HepG2 (cell line): ENCODE measurements around the gene SLC4A7. TPM values are rescaled to one million over a fixed set of nuclear protein-coding genes. Genes with fewer than 3 reads are reported as not detected.

Experiments
- ARNTL ChIP-seq: sonication (generic); formaldehyde crosslinking; IDR thresholded peaks from 2 replicates; pipeline ENCODE4 v1.4.0; 2020; ENCODE audit warnings: mild to moderate bottlenecking, missing genetic modification reagents
- ATF1 ChIP-seq: IDR thresholded peaks from 2 replicates; pipeline ENCODE4 v1.6.1; 2016; ENCODE audit warnings: mild to moderate bottlenecking, control low read depth
- E2F5 ChIP-seq: sonication (generic); formaldehyde crosslinking; conservative IDR thresholded peaks from 2 replicates; pipeline ENCODE4 v1.4.0; 2020; ENCODE audit warnings: missing genetic modification reagents
- ETV5 ChIP-seq: IDR thresholded peaks from 2 replicates; pipeline ENCODE4 v1.6.1; 2018; ENCODE audit warnings: missing biosample characterization, missing genetic modification reagents, inconsistent platforms, borderline replicate concordance
- FOXK2 ChIP-seq: fragments of 450-650 bp; IDR thresholded peaks from 2 replicates; pipeline ENCODE4 v1.6.1; 2016
- GZF1 ChIP-seq: sonication (generic); formaldehyde crosslinking; IDR thresholded peaks from 2 replicates; pipeline ENCODE4 v1.5.1; 2020; ENCODE audit warnings: mild to moderate bottlenecking, missing genetic modification reagents
- KLF11 ChIP-seq: IDR thresholded peaks from 2 replicates; pipeline ENCODE4 v1.6.1; 2016; ENCODE audit warnings: missing compliant biosample characterization
- MYNN ChIP-seq: sonication (generic); formaldehyde crosslinking; IDR thresholded peaks from 2 replicates; pipeline ENCODE4 v1.4.0; 2020; ENCODE audit warnings: mild to moderate bottlenecking, low read depth, missing genetic modification reagents
- MYPOP ChIP-seq: sonication (generic); formaldehyde crosslinking; IDR thresholded peaks from 2 replicates; pipeline ENCODE4 v1.8.1; 2023; ENCODE audit warnings: mild to moderate bottlenecking, moderate library complexity, missing genetic modification reagents
- NKX3-1 ChIP-seq: sonication (generic); formaldehyde crosslinking; IDR thresholded peaks from 2 replicates; pipeline ENCODE4 v1.5.0; 2020; ENCODE audit warnings: missing genetic modification reagents
- NRL ChIP-seq: sonication (generic); formaldehyde crosslinking; IDR thresholded peaks from 2 replicates; pipeline ENCODE4 v1.5.0; 2020; ENCODE audit warnings: missing genetic modification reagents, mild to moderate bottlenecking, moderate library complexity, borderline replicate concordance
- ONECUT2 ChIP-seq: sonication (generic); formaldehyde crosslinking; IDR thresholded peaks from 2 replicates; pipeline ENCODE4 v1.4.0; 2020; ENCODE audit warnings: missing genetic modification reagents
- RBFOX2 ChIP-seq: fragments of 200-400 bp; formaldehyde crosslinking; IDR thresholded peaks from 2 replicates; pipeline ENCODE4 v1.6.1; 2017; ENCODE audit warnings: low read depth, mild to moderate bottlenecking, low read length
- RXRA ChIP-seq: sonication (generic); formaldehyde crosslinking; IDR thresholded peaks from 2 replicates; pipeline ENCODE4 v1.5.1; 2020; ENCODE audit warnings: missing genetic modification reagents
- TBX3 ChIP-seq: fragments of 450-650 bp; IDR thresholded peaks from 2 replicates; pipeline ENCODE4 v1.6.1; 2017; ENCODE audit warnings: antibody characterized with exemption, mild to moderate bottlenecking, inconsistent platforms, borderline replicate concordance
- ZNF512B ChIP-seq: sonication (generic); formaldehyde crosslinking; IDR thresholded peaks from 2 replicates; pipeline ENCODE4 v1.5.1; 2020; ENCODE audit warnings: missing genetic modification reagents, mild to moderate bottlenecking, borderline replicate concordance
- ZNF776 ChIP-seq: sonication (generic); formaldehyde crosslinking; IDR thresholded peaks from 2 replicates; pipeline ENCODE4 v1.4.0; 2020; ENCODE audit warnings: mild to moderate bottlenecking, missing genetic modification reagents
- polyA plus RNA-seq, 8 experiments: library from polyadenylated mRNA; depleted of rRNA in 3 of 8; stranded (reverse) in 7 of 8; unstranded in 1 of 8; fragments of >200 nt; fragmentation: Illumina TruSeq in 4 of 8; extraction: Trizol in 4 of 8; gene quantifications; 2 replicates each; pipeline versions ENCODE4 v1.2.1 to v1.2.3, GENCODE V29; 2011 to 2016; ENCODE audit warnings: low read depth in 4 of 8, missing spikeins in 1 of 8, mixed read lengths in 1 of 8; ENCODE audit not compliant: insufficient read depth in 1 of 8
- total RNA-seq, 5 experiments: library from RNA; depleted of rRNA; stranded (reverse); fragments of >200 nt; fragmentation: Illumina TruSeq; extraction: Trizol; gene quantifications; 2 replicates each; pipeline ENCODE4 v1.2.3, GENCODE V29; 2016; ENCODE audit warnings: low read depth in 1 of 5
- TF ChIP-seq, protein P1 (sequence below): sonication (generic); formaldehyde crosslinking; IDR thresholded peaks from 2 replicates; pipeline ENCODE4 v1.8.0; 2023; ENCODE audit warnings: mild to moderate bottlenecking, missing genetic modification reagents
- TF ChIP-seq, protein P2 (sequence below): sonication (generic); formaldehyde crosslinking; IDR thresholded peaks from 2 replicates; pipeline ENCODE4 v1.4.0; 2020; ENCODE audit warnings: missing genetic modification reagents, mild to moderate bottlenecking, borderline replicate concordance
- TF ChIP-seq, protein P3 (sequence below): sonication (generic); formaldehyde crosslinking; IDR thresholded peaks from 2 replicates; pipeline ENCODE4 v1.8.1; 2023; ENCODE audit warnings: missing genetic modification reagents, mild to moderate bottlenecking, borderline replicate concordance

Gene SLC4A7
- total and polyA plus RNA-seq, 2 of the 13 experiments (the other 11 are each of a cell fraction or from before 2014, with no cell fraction given), result 16.4 to 43.8 TPM

GRCh38 chr3:27368831-27369607 is 115.2 kb downstream of the SLC4A7 start, which contains the start of gene NEK10 (continued):
- TF ChIP-seq ZNF512B (CRISPR knock-in tag) (no peak), E2F5 (CRISPR knock-in tag) (0 out of 2 replicates have a peak, but pooled peaks have one; percentile 36), RBFOX2 (no peak), MYNN (CRISPR knock-in tag) (no peak), NKX3-1 (CRISPR knock-in tag) (no peak), ZNF776 (CRISPR knock-in tag) (no peak), TBX3 (peak; percentile 50; the same call in 1 of the 2 replicates), MYPOP (no peak), RXRA (CRISPR knock-in tag) (peak; percentile 50; the same call in 1 of the 2 replicates), ONECUT2 (CRISPR knock-in tag) (no peak), ARNTL (CRISPR knock-in tag) (no peak), NRL (CRISPR knock-in tag) (no peak), KLF11 (CRISPR knock-in tag) (no peak), FOXK2 (no peak), ETV5 (CRISPR knock-in tag) (no peak; the same call in 1 of the 2 replicates), GZF1 (CRISPR knock-in tag) (no peak; the same call in 1 of the 2 replicates), ATF1 (no peak)
- TF ChIP-seq, protein P1, sequence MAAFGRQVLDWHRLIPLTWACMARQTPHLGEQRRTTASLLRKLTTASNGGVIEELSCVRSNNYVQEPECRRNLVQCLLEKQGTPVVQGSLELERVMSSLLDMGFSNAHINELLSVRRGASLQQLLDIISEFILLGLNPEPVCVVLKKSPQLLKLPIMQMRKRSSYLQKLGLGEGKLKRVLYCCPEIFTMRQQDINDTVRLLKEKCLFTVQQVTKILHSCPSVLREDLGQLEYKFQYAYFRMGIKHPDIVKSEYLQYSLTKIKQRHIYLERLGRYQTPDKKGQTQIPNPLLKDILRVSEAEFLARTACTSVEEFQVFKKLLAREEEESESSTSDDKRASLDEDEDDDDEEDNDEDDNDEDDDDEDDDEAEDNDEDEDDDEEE, result peak; percentile 9; the same call in 1 of the 2 replicates
- TF ChIP-seq, protein P2, sequence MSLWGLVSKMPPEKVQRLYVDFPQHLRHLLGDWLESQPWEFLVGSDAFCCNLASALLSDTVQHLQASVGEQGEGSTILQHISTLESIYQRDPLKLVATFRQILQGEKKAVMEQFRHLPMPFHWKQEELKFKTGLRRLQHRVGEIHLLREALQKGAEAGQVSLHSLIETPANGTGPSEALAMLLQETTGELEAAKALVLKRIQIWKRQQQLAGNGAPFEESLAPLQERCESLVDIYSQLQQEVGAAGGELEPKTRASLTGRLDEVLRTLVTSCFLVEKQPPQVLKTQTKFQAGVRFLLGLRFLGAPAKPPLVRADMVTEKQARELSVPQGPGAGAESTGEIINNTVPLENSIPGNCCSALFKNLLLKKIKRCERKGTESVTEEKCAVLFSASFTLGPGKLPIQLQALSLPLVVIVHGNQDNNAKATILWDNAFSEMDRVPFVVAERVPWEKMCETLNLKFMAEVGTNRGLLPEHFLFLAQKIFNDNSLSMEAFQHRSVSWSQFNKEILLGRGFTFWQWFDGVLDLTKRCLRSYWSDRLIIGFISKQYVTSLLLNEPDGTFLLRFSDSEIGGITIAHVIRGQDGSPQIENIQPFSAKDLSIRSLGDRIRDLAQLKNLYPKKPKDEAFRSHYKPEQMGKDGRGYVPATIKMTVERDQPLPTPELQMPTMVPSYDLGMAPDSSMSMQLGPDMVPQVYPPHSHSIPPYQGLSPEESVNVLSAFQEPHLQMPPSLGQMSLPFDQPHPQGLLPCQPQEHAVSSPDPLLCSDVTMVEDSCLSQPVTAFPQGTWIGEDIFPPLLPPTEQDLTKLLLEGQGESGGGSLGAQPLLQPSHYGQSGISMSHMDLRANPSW (CRISPR knock-in tag), result no peak
- TF ChIP-seq, protein P3, sequence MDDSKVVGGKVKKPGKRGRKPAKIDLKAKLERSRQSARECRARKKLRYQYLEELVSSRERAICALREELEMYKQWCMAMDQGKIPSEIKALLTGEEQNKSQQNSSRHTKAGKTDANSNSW (CRISPR knock-in tag), result no peak
